ENCODE data around the gene TNFRSF18. TPM values are rescaled to one million over a fixed set of nuclear protein-coding genes. Genes with fewer than 3 reads are reported as not detected.

The TNFRSF18 gene
- total and polyA plus RNA-seq, 2 experiments from 2014 or later: 1.1 to 1.5 TPM

DNA sequence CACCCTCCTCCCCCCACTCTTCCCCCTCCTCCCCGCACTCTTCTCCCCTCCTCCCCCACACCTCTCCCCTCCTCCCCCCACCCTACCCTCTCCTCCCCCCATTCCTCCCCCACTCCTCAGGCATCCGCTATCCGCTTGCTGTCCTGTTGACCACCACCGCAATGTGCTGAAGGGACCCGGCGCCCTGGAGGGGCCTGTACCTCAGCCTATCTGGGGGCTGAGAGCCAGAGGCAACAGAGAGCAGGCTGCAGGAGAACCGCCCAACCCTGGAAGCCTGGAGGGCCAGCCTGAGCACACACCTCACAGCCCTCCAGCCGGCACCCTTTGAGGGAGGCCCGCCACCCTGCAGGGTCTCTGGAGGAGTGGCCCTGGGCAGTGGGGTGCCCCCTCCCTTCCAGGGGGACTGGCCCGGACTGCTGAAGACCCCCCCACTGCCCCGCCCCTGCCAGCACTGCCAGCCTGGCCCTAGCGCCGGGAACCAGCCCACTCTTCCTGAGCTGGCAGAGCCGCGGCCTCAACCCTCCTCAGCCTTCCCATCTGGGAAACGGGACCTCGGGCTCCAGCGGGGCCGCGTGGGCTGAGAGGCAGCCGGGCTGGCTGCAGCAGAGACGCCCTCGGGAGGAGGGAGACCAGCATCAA is 38.9 kb upstream of the TNFRSF18 start:
- no peak overlapping the region for H3K27ac ChIP-seq (ENCODE audit: low read depth)
- H3K27ac Mint-ChIP-seq: no peak overlapping the region

More for the DNA sequence above, 38.9 kb upstream of the TNFRSF18 start:
- no peaks in the 10 kb centered on the region for H3K79me2 ChIP-seq (replicated peaks; ENCODE audit: insufficient read depth)
- no peaks in the 10 kb centered on the region for H3K4me1 Mint-ChIP-seq
- no peaks in the 10 kb centered on the region for H3K9me2 ChIP-seq (ENCODE audit: insufficient read depth)
- H3K36me3 Mint-ChIP-seq (ENCODE audit: low read depth): peaks cover 3% of the 10 kb centered on the region; the same call in 1 of the 3 replicates
- no peak overlapping the region for H3K4me3 Mint-ChIP-seq
- no peak for TF ChIP-seq EZH2 (IDR thresholded peaks at IDR 0.05; ENCODE audit: low read depth, unreplicated experiment)
- TF ChIP-seq, protein P1, sequence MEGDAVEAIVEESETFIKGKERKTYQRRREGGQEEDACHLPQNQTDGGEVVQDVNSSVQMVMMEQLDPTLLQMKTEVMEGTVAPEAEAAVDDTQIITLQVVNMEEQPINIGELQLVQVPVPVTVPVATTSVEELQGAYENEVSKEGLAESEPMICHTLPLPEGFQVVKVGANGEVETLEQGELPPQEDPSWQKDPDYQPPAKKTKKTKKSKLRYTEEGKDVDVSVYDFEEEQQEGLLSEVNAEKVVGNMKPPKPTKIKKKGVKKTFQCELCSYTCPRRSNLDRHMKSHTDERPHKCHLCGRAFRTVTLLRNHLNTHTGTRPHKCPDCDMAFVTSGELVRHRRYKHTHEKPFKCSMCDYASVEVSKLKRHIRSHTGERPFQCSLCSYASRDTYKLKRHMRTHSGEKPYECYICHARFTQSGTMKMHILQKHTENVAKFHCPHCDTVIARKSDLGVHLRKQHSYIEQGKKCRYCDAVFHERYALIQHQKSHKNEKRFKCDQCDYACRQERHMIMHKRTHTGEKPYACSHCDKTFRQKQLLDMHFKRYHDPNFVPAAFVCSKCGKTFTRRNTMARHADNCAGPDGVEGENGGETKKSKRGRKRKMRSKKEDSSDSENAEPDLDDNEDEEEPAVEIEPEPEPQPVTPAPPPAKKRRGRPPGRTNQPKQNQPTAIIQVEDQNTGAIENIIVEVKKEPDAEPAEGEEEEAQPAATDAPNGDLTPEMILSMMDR (conservative IDR thresholded peaks at IDR 0.05; ENCODE audit: low read depth in 2 of 2): no peak
- TF ChIP-seq STAT1 (IDR thresholded peaks at IDR 0.05; ENCODE audit: unreplicated experiment): no peak
- no peak for TF ChIP-seq NANOG (IDR thresholded peaks at IDR 0.05; ENCODE audit: borderline replicate concordance)
- TF ChIP-seq, protein P2, sequence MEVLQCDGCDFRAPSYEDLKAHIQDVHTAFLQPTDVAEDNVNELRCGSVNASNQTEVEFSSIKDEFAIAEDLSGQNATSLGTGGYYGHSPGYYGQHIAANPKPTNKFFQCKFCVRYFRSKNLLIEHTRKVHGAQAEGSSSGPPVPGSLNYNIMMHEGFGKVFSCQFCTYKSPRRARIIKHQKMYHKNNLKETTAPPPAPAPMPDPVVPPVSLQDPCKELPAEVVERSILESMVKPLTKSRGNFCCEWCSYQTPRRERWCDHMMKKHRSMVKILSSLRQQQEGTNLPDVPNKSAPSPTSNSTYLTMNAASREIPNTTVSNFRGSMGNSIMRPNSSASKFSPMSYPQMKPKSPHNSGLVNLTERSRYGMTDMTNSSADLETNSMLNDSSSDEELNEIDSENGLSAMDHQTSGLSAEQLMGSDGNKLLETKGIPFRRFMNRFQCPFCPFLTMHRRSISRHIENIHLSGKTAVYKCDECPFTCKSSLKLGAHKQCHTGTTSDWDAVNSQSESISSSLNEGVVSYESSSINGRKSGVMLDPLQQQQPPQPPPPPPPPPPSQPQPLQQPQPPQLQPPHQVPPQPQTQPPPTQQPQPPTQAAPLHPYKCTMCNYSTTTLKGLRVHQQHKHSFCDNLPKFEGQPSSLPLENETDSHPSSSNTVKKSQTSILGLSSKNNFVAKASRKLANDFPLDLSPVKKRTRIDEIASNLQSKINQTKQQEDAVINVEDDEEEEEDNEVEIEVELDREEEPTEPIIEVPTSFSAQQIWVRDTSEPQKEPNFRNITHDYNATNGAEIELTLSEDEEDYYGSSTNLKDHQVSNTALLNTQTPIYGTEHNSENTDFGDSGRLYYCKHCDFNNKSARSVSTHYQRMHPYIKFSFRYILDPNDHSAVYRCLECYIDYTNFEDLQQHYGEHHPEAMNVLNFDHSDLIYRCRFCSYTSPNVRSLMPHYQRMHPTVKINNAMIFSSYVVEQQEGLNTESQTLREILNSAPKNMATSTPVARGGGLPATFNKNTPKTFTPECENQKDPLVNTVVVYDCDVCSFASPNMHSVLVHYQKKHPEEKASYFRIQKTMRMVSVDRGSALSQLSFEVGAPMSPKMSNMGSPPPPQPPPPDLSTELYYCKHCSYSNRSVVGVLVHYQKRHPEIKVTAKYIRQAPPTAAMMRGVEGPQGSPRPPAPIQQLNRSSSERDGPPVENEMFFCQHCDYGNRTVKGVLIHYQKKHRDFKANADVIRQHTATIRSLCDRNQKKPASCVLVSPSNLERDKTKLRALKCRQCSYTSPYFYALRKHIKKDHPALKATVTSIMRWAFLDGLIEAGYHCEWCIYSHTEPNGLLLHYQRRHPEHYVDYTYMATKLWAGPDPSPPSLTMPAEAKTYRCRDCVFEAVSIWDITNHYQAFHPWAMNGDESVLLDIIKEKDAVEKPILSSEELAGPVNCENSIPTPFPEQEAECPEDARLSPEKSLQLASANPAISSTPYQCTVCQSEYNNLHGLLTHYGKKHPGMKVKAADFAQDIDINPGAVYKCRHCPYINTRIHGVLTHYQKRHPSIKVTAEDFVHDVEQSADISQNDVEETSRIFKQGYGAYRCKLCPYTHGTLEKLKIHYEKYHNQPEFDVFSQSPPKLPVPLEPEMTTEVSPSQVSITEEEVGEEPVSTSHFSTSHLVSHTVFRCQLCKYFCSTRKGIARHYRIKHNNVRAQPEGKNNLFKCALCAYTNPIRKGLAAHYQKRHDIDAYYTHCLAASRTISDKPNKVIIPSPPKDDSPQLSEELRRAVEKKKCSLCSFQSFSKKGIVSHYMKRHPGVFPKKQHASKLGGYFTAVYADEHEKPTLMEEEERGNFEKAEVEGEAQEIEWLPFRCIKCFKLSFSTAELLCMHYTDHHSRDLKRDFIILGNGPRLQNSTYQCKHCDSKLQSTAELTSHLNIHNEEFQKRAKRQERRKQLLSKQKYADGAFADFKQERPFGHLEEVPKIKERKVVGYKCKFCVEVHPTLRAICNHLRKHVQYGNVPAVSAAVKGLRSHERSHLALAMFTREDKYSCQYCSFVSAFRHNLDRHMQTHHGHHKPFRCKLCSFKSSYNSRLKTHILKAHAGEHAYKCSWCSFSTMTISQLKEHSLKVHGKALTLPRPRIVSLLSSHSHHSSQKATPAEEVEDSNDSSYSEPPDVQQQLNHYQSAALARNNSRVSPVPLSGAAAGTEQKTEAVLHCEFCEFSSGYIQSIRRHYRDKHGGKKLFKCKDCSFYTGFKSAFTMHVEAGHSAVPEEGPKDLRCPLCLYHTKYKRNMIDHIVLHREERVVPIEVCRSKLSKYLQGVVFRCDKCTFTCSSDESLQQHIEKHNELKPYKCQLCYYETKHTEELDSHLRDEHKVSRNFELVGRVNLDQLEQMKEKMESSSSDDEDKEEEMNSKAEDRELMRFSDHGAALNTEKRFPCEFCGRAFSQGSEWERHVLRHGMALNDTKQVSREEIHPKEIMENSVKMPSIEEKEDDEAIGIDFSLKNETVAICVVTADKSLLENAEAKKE (CRISPR knock-in tag; IDR thresholded peaks at IDR 0.05): no peak
- no peak for TF ChIP-seq CREB1 (CRISPR knock-in tag; IDR thresholded peaks at IDR 0.05; ENCODE audit: low read depth)
- no peak for TF ChIP-seq ZNF331 (CRISPR knock-in tag; IDR thresholded peaks at IDR 0.05; ENCODE audit: low read depth)
- TF ChIP-seq ZNF114 (CRISPR knock-in tag; IDR thresholded peaks at IDR 0.05): no peak
- TF ChIP-seq, protein P3, sequence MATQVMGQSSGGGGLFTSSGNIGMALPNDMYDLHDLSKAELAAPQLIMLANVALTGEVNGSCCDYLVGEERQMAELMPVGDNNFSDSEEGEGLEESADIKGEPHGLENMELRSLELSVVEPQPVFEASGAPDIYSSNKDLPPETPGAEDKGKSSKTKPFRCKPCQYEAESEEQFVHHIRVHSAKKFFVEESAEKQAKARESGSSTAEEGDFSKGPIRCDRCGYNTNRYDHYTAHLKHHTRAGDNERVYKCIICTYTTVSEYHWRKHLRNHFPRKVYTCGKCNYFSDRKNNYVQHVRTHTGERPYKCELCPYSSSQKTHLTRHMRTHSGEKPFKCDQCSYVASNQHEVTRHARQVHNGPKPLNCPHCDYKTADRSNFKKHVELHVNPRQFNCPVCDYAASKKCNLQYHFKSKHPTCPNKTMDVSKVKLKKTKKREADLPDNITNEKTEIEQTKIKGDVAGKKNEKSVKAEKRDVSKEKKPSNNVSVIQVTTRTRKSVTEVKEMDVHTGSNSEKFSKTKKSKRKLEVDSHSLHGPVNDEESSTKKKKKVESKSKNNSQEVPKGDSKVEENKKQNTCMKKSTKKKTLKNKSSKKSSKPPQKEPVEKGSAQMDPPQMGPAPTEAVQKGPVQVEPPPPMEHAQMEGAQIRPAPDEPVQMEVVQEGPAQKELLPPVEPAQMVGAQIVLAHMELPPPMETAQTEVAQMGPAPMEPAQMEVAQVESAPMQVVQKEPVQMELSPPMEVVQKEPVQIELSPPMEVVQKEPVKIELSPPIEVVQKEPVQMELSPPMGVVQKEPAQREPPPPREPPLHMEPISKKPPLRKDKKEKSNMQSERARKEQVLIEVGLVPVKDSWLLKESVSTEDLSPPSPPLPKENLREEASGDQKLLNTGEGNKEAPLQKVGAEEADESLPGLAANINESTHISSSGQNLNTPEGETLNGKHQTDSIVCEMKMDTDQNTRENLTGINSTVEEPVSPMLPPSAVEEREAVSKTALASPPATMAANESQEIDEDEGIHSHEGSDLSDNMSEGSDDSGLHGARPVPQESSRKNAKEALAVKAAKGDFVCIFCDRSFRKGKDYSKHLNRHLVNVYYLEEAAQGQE (IDR thresholded peaks at IDR 0.05; ENCODE audit: unreplicated experiment): no peak
- TF ChIP-seq JUNB (IDR thresholded peaks at IDR 0.05; ENCODE audit: unreplicated experiment): no peak
- TF ChIP-seq, protein P4, sequence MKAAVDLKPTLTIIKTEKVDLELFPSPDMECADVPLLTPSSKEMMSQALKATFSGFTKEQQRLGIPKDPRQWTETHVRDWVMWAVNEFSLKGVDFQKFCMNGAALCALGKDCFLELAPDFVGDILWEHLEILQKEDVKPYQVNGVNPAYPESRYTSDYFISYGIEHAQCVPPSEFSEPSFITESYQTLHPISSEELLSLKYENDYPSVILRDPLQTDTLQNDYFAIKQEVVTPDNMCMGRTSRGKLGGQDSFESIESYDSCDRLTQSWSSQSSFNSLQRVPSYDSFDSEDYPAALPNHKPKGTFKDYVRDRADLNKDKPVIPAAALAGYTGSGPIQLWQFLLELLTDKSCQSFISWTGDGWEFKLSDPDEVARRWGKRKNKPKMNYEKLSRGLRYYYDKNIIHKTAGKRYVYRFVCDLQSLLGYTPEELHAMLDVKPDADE (IDR thresholded peaks at IDR 0.05): no peak
- no peak for TF ChIP-seq POLR2AphosphoS5 (IDR thresholded peaks at IDR 0.05; ENCODE audit: low read depth)
- no peak for TF ChIP-seq EZH2phosphoT487 (IDR thresholded peaks at IDR 0.05; ENCODE audit: unreplicated experiment)
- H3K27me3 Mint-ChIP-seq (ENCODE audit: insufficient read depth, low read depth, poor library complexity): peaks cover 4% of the 10 kb centered on the region
- H3K36me3 ChIP-seq (ENCODE audit: insufficient read depth): no peaks in the 10 kb centered on the region
- H3F3A ChIP-seq (replicated peaks; ENCODE audit: low read depth): no peaks in the 10 kb centered on the region
- no peak overlapping the region for H2AFZ ChIP-seq
- DNase-seq (ENCODE audit: low spot score): no peak
- no peaks in the 10 kb centered on the region for H4K20me1 ChIP-seq (replicated peaks; ENCODE audit: insufficient read depth)
- H3K4me1 ChIP-seq (ENCODE audit: insufficient read depth): peaks cover 3% of the 10 kb centered on the region; the same call in 1 of the 2 replicates
- ATAC-seq: no peak
- no peak overlapping the region for H3K4me3 ChIP-seq
- no peak overlapping the region for H3K4me2 ChIP-seq
- H3K27me3 ChIP-seq (ENCODE audit: insufficient read depth): peaks cover 10% of the 10 kb centered on the region; the same call in 1 of the 2 replicates
- H3K9me3 Mint-ChIP-seq: no peaks in the 10 kb centered on the region
